OCI-LY7 (cell line): ENCODE data around the gene PPP1R9A. TPM values are rescaled to one million over a fixed set of nuclear protein-coding genes. Genes with fewer than 3 reads are reported as not detected.

Source experiments
- BruUV-seq: library from RNA; stranded (reverse); fragments of 400-500 nt; replicated peaks from 2 replicates; lab custom pipeline; 2021; lab: Mats Ljungman, UMichigan
- CTCF ChIA-PET: fragments of 300-600 bp; sonication (Branson Sonifier 250); formaldehyde crosslinking; loops from one replicate; lab custom pipeline; 2022; ENCODE audit warnings: antibody characterized with exemption; ENCODE audit not compliant: unreplicated experiment; lab: Charles Lee
- POLR2A ChIA-PET: fragments of 300-600 bp; sonication (Branson Sonifier 250); formaldehyde crosslinking; loops from one replicate; lab custom pipeline; 2022; ENCODE audit warnings: antibody characterized with exemption; lab: Charles Lee
- DNase-seq: peaks from one replicate; pipeline ENCODE4 v3.0.0-alpha.2; 2015; ENCODE audit warnings: low spot score
- H2AFZ ChIP-seq: fragments of 200-600 bp; sonication (generic), shearing (Covaris generic); 2 replicates; pipeline ENCODE4 v1.6.1; 2014; ENCODE audit warnings: mild to moderate bottlenecking, antibody characterized with exemption, low read length, moderate library complexity
- H3K27ac ChIP-seq: fragments of 200-600 bp; sonication (generic); 2 replicates; pipeline ENCODE4 v1.5.1; 2014; ENCODE audit warnings: mixed run types, low read depth, mild to moderate bottlenecking, moderate library complexity, low read length, inconsistent platforms; ENCODE audit not compliant: poor library complexity, severe bottlenecking
- H3K36me3 ChIP-seq: fragments of 200-600 bp; sonication (generic); 2 replicates; pipeline ENCODE4 v1.6.1; 2014; ENCODE audit warnings: mild to moderate bottlenecking, antibody characterized with exemption, low read length, moderate library complexity, mixed read lengths; ENCODE audit not compliant: insufficient read depth
- H3K4me1 ChIP-seq: fragments of 200-600 bp; sonication (generic); 2 replicates; pipeline ENCODE4 v1.5.1; 2014; ENCODE audit warnings: mild to moderate bottlenecking, low read length; ENCODE audit not compliant: insufficient read depth, poor library complexity, severe bottlenecking
- H3K4me2 ChIP-seq: fragments of 200-600 bp; sonication (generic); 2 replicates; pipeline ENCODE4 v1.6.1; 2014; ENCODE audit warnings: mild to moderate bottlenecking, low read length
- H3K4me3 ChIP-seq: fragments of 200-600 bp; sonication (generic); 2 replicates; pipeline ENCODE4 v1.5.1; 2014; ENCODE audit warnings: mild to moderate bottlenecking, low read depth, low read length; ENCODE audit not compliant: poor library complexity, severe bottlenecking
- H3K79me2 ChIP-seq: fragments of 200-600 bp; sonication (generic); 2 replicates; pipeline ENCODE4 v1.6.1; 2016; ENCODE audit warnings: low read depth, mild to moderate bottlenecking, low read length, moderate library complexity, mixed read lengths; ENCODE audit not compliant: insufficient read depth
- H3K9me2 ChIP-seq: fragments of 200-600 bp; sonication (generic); 2 replicates; pipeline ENCODE4 v1.6.1; 2016; ENCODE audit warnings: mild to moderate bottlenecking, low read length, mixed read lengths; ENCODE audit not compliant: insufficient read depth
- H3K9me3 ChIP-seq: fragments of 200-600 bp; sonication (generic); 2 replicates; pipeline ENCODE4 v1.6.1; 2014; ENCODE audit warnings: mild to moderate bottlenecking, mixed run types, low read length, mixed read lengths
- H4K20me1 ChIP-seq: fragments of 200-600 bp; sonication (generic); 2 replicates; pipeline ENCODE4 v1.6.1; 2014; ENCODE audit warnings: mild to moderate bottlenecking, antibody characterized with exemption, low read length, moderate library complexity, mixed read lengths; ENCODE audit not compliant: insufficient read depth
- CTCF ChIP-seq: fragments of 200-600 bp; sonication (generic); conservative IDR thresholded peaks from 2 replicates; pipeline ENCODE4 v1.5.1; 2014; ENCODE audit warnings: mild to moderate bottlenecking, antibody characterized with exemption, low read length, moderate library complexity, mixed read lengths
- EZH2phosphoT487 ChIP-seq: fragments of 200-600 bp; sonication (generic); IDR thresholded peaks from 2 replicates; pipeline ENCODE4 v1.6.1; 2018; ENCODE audit warnings: low read depth, borderline replicate concordance, mild to moderate bottlenecking, mixed run types, antibody characterized with exemption, low read length, moderate library complexity, mixed read lengths
- intact Hi-C: fragments of 100-400 bp; cut with micrococcal nuclease; formaldehyde crosslinking; loops from one replicate; pipeline ENCODE4 v1.10.0; 2022; ENCODE audit not compliant: unreplicated experiment
- total RNA-seq, 2 experiments: library from RNA; depleted of rRNA in 1 of 2; stranded (reverse); fragments of >200 nt in 1 of 2; shearing (Covaris generic) in 1 of 2; gene quantifications; 2 replicates each; pipeline ENCODE4 v1.2.3, GENCODE V29; 2014 to 2022

Gene PPP1R9A
- total RNA-seq, 2 experiments from 2014 or later = not detected

- Histone ChIP-seq H3K4me2 (no peak overlapping the region), H3K36me3 (no peaks in the 10 kb centered on the region), H2AFZ (no peak overlapping the region), H3K4me3 (no peak overlapping the region), H3K79me2 (no peaks in the 10 kb centered on the region), H3K9me2 (no peaks in the 10 kb centered on the region), H4K20me1 (no peaks in the 10 kb centered on the region), H3K4me1 (no peaks in the 10 kb centered on the region), H3K27ac (no peak overlapping the region), H3K9me3 (no peaks in the 10 kb centered on the region)
- DNase-seq = no peak
- no peak for TF ChIP-seq CTCF
- TF ChIP-seq EZH2phosphoT487 = no peak
- POLR2A ChIA-PET = interaction anchor here (0.6 to 1.2 kb wide), 3 partner anchors 9 to 66 kb away, joined by 4 read pairs; no protein-coding TSS in a partner anchor
- no TSS peak for BruUV-seq
- CTCF ChIA-PET = interaction anchor here (0.6 kb wide), 1 partner anchor 323 kb away, joined by 5 read pairs; no protein-coding TSS in a partner anchor
- intact Hi-C loops = no loop called here
Measured at GRCh38 chr7:94980418-94981142, 73.2 kb downstream of the PPP1R9A start.

GRCh38 chr7:94995921-94996320, 88.5 kb downstream of the PPP1R9A start:
- CTCF ChIA-PET = no interaction called here
- Histone ChIP-seq H3K79me2 (no peaks in the 10 kb centered on the region), H3K4me3 (no peak overlapping the region), H3K36me3 (no peaks in the 10 kb centered on the region), H2AFZ (no peak overlapping the region), H3K4me2 (no peak overlapping the region), H3K4me1 (no peaks in the 10 kb centered on the region), H4K20me1 (no peaks in the 10 kb centered on the region), H3K9me2 (no peaks in the 10 kb centered on the region), H3K9me3 (no peaks in the 10 kb centered on the region), H3K27ac (no peak overlapping the region)
- no TSS peak for BruUV-seq
- intact Hi-C loops = no loop called here
- TF ChIP-seq CTCF (no peak), EZH2phosphoT487 (no peak)
- no peak for DNase-seq
- POLR2A ChIA-PET = interaction anchor here (1.5 kb wide), 1 partner anchor 9 kb away, joined by 4 read pairs; no protein-coding TSS in a partner anchor

- TF ChIP-seq EZH2phosphoT487 = no peak
- TF ChIP-seq CTCF = no peak
- H3K4me2 ChIP-seq = no peak overlapping the region
- no peaks in the 10 kb centered on the region for H3K9me2 ChIP-seq
- intact Hi-C loops = no loop called here
- no peaks in the 10 kb centered on the region for H3K79me2 ChIP-seq
- no peak overlapping the region for H3K4me3 ChIP-seq
- no peak overlapping the region for H3K27ac ChIP-seq
- H3K9me3 ChIP-seq = no peaks in the 10 kb centered on the region
- no peaks in the 10 kb centered on the region for H3K36me3 ChIP-seq
- POLR2A ChIA-PET = interaction anchor here (1.5 kb wide), 1 partner anchor 10 kb away, joined by 4 read pairs; no protein-coding TSS in a partner anchor
- no peak overlapping the region for H2AFZ ChIP-seq
- no TSS peak for BruUV-seq
- no peaks in the 10 kb centered on the region for H3K4me1 ChIP-seq
- DNase-seq = no peak
- CTCF ChIA-PET = no interaction called here
- H4K20me1 ChIP-seq = no peaks in the 10 kb centered on the region
Measured at GRCh38 chr7:94996369-94996768, 89.0 kb downstream of the PPP1R9A start.
